AG10803 (cell line): Measurements from ENCODE around the gene NFXL1.
"Not testable (repeated sequence)": the region's sequence is repeated elsewhere in the genome, so short reads cannot be mapped to it uniquely, and the experiment has no call there.

ENCODE experiments used
- DNase-seq: peaks from one replicate; pipeline ENCODE4 v3.0.0; 2010; ENCODE audit warnings: low read depth
- H3K4me3 ChIP-seq: 2 replicates; pipeline ENCODE4 v1.5.1; 2011; ENCODE audit warnings: mild to moderate bottlenecking, low read length, control low read depth
- CTCF ChIP-seq: conservative IDR thresholded peaks from 2 replicates; pipeline ENCODE4 v1.5.1; 2011; ENCODE audit warnings: mild to moderate bottlenecking, low read length, control low read depth, inconsistent platforms

The NFXL1 gene

DNA sequence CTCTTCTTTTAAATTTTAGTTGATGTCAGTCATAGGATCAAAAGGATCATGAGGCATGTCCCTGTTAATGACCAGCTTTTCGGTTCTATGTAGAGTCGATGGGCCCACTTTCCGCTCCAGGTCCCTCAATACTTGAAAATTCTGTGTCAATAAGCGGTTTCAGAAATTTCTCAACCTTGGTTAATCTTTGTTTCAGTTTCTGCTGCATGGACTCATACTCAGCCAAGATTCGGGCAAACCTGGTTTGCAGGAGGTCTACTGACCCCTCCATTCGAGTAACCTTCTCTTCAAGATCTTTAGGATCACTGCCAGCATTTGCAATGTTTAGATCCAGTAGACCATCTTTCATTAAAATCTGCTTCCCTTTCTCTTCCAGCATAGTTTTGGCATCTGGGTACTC is 22.0 kb upstream of the NFXL1 start:
- H3K4me3 ChIP-seq = no peak overlapping the region
- no peak for DNase-seq
- TF ChIP-seq CTCF = no peak

- TF ChIP-seq CTCF = peak; percentile 77
- no peak overlapping the region for H3K4me3 ChIP-seq
- DNase-seq = peak; percentile 51
Observed at GRCh38 chr4:47933840-47934239, 19.5 kb upstream of the NFXL1 start.

DNA sequence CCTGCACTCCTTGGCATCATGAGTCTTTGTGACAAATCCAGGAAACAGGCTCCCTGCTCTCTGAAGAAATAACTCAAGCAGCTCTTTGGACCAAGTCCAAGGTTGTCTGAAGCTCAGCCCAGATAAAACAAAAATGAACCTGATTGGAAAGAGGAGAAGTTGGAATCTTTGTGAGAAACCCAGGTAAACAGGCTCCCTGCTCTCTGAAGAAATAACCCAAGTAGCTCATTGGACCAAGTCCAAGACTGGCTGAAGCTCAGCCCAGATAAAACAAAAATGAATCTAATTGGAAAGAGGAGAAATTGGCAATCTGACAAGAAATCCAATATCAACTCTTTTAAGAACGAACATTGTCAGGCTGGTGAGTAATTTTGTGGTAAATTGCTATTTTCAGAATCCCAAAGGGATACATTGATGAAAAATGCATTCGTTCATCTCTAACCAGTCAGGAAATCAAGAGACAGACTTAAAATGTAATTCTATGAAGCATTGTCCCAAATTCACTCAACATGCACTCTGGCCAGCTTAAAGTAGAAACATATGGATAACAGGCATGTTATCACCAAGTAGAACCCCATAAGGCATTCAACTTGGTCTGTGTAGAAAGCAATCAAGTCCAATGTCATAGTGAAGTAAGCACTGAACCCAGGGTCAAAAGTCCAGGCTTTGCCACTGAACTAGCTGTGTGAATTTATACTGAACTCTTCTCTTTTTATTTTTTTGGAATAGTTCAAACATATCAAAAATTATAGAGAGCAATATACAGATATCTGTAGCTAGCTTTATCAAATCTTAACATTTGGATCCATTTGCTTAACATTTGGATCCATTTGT is 16.8 kb upstream of the NFXL1 start:
- TF ChIP-seq CTCF = no peak
- peak; percentile 48 for DNase-seq
- H3K4me3 ChIP-seq = no peak overlapping the region

GRCh38 chr4:47929682-47930201 is 15.4 kb upstream of the NFXL1 start:
- no peak for DNase-seq
- H3K4me3 ChIP-seq = no peak overlapping the region
- no peak for TF ChIP-seq CTCF

- peak; percentile 80 for TF ChIP-seq CTCF
- no peak overlapping the region for H3K4me3 ChIP-seq
- peak; percentile 37 for DNase-seq
Observed at GRCh38 chr4:47926667-47927258, 12.4 kb upstream of the NFXL1 start.

- DNase-seq, H3K4me3 ChIP-seq: not testable (repeated sequence)
Observed at GRCh38 chr4:47923261-47923608, 8.9 kb upstream of the NFXL1 start.

- not testable (repeated sequence) for H3K4me3 ChIP-seq, DNase-seq
Observed at GRCh38 chr4:47922436-47923260, 8.3 kb upstream of the NFXL1 start.

DNA sequence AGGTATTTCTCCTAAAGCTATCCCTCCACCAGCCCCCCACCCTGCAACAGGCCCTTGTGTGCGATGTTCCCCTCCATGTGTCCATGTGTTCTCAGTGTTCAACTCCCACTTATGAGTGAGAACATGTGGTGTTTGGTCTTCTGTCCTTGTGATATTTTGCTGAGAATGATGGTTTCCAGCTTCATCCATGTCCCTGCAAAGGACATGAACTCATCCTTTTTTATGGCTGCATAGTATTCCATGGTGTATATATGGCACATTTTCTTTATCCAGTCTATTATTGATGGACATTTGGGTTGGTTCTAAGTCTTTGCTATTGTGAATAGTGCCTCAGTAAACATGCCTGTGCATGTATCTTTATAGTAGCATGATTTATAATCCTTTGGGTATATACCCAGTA is 2.8 kb upstream of the NFXL1 start:
- DNase-seq, H3K4me3 ChIP-seq: not testable (repeated sequence)
